Stimulated activated CD8-positive, alpha-beta memory T cell treated with anti-CD3 and anti-CD28 coated beads, Interleukin-7, amount 100 ng/mL, for 24 hours (primary cell): ENCODE results near the gene NOC2L.
"Not testable (repeated sequence)": the region's sequence is repeated elsewhere in the genome, so short reads cannot be mapped to it uniquely, and the experiment has no call there.

Experiments used
- DNase-seq: peaks from one replicate; pipeline ENCODE4 v3.0.0-alpha.2; 2020; ENCODE audit warnings: low read depth

NOC2L gene

DNA sequence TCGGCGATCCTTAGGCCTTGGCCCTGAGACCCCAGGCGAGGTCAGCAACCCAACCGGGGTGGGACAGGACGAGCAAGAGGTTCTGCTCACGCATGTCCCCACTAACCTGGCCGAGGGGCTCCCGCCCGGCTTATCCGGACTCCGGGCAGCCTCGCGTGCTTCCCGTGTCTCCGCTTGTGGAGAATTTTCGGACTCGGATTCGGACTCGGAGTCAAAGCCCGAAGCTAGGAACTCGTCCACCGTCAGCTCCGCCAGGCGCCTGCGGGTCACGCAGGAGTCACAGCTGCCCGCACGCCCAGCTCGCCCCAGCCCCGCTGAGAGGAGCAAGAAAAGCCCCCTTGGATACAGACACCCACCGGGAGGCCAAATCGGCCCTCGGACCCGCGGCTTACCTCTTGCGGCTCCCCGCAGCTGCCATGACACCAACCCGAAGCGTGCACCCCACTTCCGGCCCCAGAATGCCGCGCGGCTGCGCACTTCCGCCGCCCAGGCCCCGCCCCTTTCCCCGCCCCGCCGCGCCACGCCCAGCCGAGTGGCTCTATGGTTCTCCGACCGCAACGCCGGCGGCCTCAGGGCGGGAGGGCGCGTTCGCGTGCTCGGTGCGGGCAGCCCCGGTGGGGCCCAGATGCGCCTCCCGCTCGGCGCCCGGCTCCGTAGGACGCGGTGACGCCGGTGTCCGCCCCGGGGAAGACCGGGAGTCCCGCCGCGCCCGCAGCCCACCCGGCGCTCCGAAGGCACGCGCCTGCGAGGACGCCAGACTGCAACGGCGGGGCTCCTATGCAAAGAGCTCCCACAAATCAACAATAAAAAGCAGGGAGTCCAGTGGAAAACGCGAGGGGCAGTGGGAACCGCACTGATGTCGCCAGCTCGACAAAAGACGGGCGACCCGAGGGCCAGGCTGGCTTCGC is at the start of gene NOC2L:
Gene NOC2L (minus strand): TSS at position 434 of the 908 bp plus-strand sequence. CDS start 16 bp downstream, at position 418.
- DNase-seq = peak; percentile 94

DNA sequence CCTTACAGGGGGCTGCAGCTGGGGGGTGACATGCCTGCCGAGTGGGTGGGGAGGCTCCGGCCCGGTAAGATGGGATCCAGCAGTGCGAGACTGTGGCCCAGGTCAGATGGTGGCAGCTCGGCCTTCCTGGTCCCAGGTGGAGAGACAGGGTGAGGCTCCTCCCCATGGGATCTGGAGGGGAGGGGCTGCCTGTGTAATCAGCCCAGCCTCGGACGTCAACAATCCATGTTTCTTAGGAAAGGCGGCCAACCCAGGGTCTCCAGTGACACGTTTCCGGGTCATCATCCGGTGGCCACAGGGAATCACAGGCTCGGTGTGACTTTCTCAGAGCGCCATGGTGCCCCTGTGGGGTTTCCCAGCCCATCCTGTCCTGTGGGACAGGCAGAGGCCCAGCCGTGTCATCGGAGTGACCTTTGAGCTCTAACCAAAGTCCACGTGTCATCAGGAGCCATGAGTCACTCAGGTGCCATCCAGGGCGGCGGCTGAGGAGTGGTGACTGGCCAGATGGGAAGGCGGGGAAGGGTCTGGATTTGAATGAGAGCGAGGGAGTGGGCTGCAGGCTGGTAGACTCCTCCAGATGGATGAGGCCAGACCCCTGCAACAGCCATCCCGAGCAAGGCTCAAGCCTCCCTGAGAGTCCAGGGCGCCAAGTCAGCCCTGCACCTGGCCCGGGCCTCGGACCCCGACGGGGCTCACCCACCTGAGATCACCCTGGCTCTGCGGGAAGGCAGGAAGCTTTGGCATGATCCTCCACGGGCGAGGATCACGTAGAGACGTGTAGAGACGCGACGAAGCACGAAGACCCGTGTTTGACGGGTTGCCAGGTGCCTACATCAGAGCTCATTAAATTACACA is 47.5 kb upstream of the NOC2L start:
- DNase-seq = no peak

DNA sequence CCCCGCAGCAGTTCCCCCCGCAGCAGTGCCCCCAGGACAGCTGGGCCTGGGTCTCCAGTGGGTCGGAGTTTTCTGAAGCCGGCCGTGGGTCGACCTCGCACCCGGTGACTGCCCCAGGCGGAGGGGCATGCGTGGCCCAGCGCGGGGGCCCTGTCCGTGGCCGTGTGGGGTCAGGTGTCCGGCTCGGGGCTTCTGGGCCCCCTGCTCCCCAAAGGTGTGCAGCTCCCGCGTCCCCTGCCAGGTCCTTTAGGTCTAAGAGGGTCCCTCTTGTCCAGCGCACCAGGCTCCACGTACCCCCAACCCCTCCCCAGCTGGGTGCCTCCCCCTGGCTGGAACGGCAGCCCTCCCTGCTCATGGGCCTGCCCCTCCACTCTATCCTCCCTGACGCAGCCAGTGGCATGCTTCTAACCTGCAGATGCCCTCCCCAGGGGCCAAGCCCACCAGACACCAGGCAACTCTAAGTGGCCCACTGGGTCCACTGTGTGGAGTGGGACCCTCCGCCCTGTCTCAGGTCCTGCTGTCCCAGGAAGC is 46.8 kb upstream of the NOC2L start:
- no peak for DNase-seq

DNA sequence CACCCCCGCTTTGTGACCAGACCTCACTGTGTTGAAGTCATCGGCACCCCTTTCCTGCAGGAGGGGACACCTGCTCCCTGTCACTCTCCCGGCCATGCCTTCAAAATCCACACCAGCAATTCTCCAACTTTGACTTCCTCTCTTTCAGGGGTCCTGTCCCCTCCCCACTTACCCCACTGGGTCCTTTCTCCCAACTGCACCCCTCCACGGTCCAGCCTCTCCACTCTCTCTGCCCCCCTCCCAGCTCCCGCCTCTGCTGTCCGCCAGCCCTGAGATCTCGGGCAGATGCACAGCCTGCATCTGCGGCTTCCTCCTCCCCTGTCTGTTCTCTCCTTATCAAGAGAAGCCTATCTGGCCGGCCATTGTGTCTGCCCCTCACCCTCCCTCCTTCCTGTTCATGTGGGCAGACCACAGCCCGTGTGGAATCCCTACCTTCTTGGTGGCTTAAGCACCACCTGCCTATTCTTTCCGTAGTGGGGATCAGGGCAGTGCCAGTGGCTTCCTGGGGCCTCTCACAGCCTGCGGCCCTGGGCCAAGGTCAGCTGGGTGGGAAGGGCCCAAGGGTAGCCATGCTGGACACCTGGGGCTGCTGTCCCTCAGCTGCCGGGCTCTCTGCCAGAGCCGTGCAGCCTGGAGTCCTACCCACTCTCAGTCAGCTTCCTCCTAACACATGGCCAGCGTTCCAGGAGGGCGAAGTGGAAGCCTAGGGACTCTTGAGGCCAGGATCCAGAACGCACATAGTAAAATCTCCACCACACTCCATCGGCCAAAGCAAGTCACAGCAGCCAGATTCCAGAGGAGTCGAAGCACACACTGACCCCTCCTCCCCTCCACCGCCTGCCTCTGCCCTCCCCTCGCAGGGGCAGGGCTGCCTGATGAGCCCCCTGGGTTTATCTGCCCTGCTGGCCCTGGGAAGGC is 46.0 kb upstream of the NOC2L start:
- no peak for DNase-seq

DNA sequence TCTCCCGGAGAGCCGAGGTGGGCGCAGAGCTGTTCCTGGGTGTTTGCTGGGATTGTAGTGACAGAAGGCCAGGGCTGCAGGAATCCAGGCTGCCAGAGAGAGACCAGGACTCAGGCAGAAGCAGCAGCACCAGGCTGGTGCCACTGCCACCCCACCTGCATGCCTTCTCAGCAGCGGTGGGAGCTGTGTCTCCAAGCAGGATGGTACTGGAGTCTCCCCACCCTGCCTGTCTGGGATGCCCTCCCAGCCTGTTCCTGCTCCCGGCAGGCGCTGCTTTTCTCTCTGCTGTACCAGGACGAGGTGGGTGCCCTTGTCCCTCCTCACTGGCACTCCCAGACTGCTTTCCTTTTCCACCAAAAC is 45.3 kb upstream of the NOC2L start:
- no peak for DNase-seq

DNA sequence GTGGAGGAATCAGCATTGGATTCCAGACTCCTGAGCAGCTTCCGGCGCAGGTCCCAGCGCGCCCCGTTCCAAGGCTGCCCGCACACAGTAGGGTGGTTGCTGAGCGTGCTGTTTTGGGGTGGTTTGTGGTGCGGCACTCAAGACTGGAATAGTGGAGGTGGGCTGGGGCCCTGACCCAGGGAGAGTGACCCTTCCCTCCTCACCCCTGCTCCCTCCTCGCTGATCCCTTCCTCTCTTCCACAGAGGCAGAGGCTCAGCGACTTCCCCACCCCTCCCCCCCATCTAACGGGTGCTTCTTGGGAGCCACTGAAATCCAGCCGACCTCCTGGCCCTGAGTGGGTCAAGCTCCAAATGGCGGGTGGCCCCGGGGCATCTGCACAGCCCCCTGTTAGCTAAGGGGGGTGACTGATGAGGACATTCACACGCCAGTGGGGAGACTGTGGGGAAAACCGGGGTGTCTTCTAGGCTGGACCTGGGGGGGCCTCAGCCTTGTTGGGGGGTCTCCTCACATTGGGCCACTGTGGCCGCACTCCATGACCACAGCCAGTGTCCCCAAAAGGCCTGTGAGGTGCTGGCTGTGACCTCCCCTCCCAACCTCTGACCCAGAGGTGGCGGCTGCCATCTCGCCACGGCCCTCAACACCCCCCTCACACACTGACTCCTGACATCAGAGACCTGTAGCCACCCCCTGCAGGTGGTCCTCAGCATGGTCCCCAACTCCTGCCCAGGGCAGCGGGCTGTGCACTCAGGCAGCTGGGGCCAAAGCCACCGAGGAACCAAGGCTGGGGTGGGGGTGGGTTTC is 44.8 kb upstream of the NOC2L start:
- DNase-seq = no peak

DNA sequence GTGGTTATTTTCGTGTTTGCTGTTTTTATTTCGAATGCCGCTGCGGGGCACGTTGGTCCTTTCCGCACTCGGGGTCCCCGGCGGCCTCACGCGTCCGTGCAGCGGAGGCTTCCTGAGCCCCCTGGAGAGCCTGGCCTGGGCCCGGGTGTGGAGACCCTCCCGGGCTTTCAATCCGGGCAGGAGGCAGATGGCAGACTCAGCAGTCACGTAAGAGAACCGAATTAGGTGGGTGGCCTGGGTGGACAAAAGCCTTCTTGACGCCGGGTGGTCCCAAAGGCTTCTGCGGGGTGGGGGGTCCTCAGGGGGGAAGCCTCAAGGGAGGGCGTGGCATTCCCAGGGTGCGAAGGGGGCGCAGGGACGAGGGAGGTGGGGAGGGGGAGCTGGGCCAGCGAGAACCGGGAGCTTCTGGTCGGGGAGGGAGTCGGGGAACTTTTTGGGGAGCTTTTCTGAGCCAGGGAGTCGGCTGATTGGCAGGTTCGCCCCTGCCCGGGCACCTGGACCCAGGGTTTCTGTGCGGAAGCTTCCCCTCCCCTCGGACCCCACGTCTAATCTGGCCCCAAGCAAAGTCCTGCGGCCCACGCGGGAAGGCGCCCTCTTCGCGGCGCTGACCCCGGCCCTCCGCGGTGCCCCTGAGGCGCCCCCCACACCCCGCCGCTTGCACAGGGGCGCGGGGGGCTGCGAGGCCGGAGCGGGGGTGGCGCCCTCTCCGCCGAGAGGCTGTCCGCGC is 42.2 kb upstream of the NOC2L start:
- DNase-seq = no peak

DNA sequence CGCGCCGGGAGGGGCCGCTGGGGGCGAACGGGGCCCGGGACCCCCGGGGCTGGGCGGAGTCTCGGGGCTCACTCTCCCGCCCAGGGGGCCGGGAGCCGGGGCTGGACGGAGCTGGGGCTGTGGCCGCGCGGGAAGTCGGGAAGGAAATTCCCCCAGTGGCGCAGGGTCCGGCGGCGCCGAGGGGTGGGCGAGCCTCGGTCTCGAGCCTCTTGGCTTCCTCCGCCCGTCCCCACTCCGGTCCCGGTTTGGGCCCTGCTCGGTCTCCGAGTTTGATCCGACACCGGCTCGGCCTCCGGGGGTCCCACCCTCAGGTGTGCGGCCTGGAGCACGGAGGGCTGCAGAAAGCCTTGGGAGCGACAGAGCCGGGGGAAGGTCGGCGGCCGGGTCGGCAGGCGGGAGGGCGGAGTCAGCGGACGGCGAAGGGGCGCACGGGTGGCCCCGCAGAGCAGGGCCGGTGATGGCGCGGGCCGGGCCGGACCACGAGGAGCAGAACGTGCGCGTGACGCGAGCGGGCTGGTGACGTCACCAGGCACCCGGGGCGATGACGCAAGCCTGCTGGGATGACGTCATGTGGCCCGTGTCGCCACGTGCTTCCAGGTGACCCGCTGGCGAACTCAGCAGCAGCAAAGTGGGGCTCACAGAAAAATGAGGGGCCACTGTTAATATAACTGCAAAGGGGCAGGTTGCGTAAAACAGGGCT is 41.5 kb upstream of the NOC2L start:
- peak; percentile 47 for DNase-seq

DNA sequence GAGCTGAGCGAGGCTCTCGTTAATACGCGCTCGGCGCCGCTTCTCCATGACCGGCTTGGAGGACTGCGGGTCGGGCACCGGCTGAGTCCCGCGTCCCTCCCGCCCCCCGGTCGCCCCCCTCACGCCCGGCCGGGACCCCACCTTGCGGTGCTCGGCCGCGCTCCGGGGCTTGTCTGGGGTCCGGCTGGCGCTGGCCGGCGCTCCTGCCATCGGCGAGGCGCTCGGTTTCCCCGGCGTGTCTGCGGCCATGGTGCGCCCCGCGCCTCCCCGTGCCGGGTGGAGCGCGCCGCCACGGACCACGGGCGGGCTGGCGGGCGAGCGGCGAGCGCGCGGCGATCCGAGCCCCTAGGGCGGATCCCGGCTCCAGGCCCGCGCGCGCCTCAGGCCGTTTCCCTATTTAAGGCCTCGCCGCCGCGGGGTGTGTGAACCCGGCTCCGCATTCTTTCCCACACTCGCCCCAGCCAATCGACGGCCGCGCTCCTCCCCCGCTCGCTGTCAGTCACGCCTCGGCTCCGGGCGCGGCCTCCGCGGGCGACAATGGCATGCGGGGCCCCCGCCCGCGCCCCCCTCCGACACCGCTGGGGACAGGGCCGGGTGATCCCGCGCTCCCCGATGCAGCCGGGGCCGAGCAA is 40.8 kb upstream of the NOC2L start, which contains the start of gene HES4:
Gene HES4 (minus strand): TSS at position 373 of the 632 bp plus-strand sequence. CDS start 124 bp downstream, at position 249.
- DNase-seq = no peak

DNA sequence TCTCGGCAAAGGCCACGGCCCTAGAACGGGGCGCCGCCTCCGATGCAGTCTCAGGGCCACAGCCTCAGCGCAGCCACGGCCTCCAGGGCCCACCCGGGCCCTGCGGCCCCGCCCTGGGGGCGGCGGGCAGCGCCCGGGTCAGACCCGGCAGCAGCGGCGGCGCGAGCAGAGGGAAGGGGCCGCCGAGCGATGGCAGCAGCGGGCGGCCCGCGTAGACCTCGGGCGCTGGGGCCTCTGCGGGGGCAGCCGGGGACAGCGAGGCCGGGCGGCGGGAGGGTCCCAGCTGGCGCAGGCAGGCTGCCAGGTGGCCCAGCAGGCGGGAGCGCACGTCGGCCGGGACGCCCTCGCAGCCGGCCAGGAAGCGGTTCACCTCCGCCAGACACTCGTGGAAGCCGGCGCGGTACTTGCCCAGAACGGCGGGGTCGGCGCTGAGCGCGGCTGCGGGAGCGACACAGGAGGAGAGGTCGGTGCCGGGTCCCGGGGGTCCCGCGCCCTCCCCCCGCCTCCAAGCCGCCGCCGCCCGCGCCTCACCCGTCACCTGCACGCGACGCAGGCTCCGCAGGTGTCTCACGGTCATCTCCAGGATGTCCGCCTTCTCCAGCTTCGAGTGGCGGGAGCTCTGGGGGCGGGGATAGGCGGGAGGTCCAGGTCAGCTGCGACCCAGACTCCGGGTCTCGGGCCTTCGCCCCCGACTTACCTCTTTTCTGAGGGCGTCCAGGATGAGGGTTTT is 40.1 kb upstream of the NOC2L start:
- no peak for DNase-seq

DNA sequence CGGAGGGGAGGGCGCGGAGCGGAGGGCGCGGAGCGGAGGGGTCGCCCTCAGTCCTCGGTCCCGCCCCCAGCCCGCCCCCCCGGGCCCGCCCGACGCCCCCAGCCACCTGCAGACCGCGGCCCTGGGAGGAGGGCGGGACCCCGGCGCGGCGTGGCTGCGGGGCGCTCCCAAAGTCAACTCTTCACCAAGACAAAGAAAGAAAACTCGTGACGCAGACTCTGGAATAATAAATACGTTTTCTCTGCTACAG is 39.6 kb upstream of the NOC2L start:
- no peak for DNase-seq

DNA sequence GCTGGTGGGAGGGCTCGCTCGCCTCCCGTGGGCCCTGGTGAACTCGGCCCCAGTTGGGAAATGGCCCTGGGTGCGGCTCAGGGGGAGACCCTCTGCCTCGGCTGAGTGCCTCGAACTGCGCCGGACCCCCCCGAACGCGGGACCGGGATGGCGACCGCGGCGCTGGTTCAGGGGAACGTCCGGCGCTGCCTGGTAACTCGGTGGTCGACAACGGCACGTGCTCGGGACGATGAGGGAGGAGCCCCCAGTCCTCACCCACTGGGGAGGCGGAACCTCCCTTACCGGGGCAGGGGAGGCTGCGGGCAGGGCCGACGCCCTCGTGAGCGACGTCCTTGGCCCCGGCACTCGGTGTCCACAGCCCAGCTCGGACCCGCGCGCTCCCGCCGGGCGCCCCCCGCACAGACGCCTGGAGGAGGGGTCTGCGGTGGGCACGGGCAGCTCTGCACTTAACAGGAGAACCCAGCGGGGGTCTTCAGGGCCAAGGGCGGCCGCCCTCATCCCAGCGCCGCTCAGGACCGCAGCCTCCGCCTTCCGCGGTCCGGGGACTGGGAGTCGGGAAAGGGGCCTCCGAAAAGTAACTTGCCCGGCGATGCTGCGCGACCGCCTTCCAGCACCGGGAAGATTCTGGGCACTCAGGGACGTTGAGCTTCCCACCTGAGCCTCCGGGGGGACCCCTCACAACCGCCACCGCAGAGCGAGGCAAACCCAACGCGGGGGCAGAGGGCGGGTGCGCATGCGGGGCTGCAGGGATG is 39.1 kb upstream of the NOC2L start:
- no peak for DNase-seq

DNA sequence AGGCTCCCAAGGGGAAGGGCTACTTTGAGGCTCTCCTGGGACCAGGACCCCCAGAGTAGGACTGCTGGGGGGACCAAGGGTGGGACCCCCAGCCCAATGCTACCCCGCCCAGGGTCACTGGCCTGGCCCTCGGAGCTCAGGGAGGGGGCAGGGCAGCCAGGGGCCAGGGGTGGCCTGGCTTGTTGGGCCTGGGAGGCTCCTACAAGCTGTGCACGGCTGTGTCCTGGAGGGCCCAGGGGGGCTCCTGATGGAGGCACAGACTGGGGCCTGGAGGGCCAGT is 38.6 kb upstream of the NOC2L start:
- no peak for DNase-seq

DNA sequence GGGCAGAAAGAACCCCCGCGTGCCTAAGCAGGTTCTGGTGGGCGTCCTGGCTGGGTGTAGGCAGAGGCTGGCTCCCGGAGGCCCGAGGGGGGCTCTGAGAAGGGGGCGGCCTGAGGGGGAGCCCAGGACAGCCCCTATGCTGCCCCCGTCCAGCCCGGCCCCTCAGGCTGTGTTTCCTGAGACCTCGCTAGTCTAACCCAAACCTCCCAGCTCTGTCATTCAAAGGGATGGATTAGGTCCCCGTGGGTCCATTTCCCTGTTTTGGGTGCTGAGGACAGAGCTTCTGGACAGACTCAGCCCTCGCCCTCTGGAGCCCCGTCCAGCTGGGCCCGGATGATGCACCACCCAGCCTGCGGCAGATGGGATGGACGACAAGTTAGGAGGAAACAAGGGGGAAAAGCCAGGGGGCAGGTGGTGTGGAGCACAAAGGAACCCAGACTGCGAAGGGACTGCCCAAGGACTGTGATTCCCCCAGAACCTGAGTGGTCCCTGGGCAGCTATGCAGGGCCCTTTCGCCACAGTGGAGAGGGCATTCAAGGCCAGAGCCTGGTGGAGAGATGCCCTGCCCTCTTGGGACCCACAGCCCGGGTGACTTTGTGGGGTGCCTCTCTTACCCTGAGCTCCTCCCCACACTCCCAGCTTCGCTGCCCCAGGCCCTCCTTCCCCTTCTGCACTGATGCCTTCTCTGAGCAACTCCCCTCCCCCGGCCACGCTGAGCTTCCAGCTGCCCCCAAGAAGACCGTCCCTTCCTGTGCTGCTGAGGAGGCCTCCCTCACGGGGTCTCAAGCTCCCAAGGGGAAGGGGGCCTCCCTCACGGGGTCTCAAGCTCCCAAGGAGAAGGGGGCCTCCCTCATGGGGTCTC is 38.0 kb upstream of the NOC2L start:
- no peak for DNase-seq

DNA sequence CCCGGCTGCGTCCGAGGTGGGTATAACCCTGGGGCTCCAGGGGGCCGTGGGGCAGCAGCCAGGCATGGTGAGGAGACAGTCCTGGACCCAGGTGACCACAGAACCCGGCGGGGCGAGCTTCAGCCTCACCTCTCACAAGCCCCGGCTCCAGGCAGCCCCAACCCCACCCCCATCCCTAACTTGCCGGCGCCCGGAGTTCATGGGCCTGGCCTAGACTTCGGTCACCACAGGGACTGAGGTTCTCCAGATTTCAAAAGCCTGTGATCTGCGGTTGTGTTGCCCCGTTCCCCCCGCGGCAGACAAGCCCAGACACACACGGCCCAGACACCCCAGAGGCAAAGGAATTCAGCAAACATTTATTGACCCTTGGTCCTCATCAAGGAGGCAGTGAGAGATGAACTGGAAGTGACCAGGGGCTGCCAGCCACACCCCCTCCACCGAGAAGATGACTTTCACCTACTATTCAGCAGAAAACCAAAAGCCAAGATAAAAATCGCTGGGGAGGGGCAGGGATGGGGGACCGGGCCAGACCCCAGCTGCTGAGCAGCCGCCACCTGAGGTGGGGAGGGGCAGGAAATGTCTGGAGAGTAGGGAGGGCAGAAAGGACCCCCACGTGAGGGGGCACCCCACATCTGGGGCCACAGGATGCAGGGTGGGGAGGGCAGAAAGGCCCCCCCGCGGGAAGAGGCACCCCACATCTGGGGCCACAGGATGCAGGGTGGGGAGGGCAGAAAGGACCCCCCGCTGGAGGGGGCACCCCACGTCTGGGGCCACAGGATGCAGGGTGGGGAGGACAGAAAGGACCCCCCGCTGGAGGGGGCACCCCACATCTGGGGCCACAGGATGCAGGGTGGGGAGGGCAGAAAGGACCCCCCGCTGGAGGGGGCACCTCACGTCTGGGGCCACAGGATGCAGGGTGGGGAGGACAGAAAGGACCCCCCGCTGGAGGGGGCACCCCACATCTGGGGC is 36.9 kb upstream of the NOC2L start:
- DNase-seq = no peak

DNA sequence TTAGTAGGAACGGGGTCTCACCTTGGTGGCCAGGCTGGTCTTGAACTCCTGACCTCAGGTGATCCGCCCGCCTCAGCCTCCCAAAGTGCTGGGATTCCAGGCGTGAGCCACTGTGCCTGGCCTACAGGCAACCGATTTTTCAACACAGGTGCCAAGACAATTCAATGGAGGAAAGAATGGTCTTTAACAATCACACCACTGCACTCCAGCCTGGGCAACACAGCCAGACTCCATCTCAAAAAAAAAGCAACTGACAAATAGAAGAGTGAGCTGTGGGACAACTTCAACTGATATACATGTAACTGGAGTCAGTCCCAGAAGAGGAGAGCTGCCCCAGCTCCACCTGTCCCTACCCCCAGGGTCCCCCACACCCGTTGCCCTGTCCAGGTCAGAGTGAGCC is 35.5 kb upstream of the NOC2L start:
- DNase-seq = not testable (repeated sequence)
